Effector CD8-positive, alpha-beta T cell (primary cell): Measurements from ENCODE around the gene SPINK14.

ENCODE experiments used
- DNase-seq: peaks from one replicate; lab custom pipeline; 2025; lab: John Stamatoyannopoulos, UW
- total RNA-seq, 4 experiments: gene quantifications; one replicate each; lab custom pipeline; 2026; lab: John Stamatoyannopoulos, UW

SPINK14 gene, protein sequence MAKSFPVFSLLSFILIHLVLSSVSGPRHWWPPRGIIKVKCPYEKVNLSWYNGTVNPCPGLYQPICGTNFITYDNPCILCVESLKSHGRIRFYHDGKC
- 0 reads per million in 4 experiments for total RNA-seq

DNA sequence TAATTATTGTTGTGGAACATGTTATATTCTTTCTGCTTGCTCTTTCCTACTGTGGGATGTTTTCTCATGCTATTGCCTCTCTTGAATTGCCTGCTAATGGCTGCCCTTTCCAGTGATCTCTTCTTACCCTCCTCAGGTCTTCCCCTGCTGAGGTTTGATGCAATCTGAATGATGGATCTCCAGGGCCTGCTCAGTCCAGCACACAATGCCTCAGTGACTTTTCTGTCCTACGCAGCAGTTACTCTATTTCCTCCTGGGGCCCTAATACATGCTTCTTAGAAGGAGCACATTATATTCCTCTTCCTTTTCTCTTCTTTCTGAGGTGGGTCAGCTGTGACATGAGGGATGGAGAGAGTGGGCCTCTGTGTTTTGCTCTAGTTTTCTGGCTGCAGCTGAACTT is at the start of gene SPINK14:
Gene SPINK14 (plus strand): TSS at position 301 of the 400 bp plus-strand sequence. CDS start 1,187 bp downstream, outside the sequence.
- DNase-seq = no peak

GRCh38 chr5:148120317-148120716 is 48.0 kb upstream of the SPINK14 start:
- no peak for DNase-seq

GRCh38 chr5:148125641-148126040 is 42.7 kb upstream of the SPINK14 start:
- no peak for DNase-seq

GRCh38 chr5:148135091-148136048 is 33.0 kb upstream of the SPINK14 start:
- no peak for DNase-seq

DNA sequence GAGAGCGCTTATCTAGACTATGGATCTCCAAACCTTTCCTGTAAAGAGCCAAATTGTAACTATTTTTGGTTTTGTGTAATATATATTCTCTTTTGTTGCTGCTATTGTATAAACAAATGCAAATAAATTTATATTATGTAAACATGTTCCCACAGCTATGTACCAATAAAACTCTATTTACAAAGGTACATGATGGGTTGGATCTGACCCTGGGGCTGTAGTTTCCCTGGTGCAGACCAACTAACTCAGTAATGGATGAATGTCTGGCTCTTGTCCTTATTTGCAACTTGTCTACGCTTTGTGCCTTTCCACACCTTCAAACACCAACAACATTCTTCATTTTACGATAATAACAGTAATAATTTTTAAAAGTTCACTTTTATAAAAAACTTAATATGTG is 27.5 kb upstream of the SPINK14 start:
- DNase-seq = no peak

DNA sequence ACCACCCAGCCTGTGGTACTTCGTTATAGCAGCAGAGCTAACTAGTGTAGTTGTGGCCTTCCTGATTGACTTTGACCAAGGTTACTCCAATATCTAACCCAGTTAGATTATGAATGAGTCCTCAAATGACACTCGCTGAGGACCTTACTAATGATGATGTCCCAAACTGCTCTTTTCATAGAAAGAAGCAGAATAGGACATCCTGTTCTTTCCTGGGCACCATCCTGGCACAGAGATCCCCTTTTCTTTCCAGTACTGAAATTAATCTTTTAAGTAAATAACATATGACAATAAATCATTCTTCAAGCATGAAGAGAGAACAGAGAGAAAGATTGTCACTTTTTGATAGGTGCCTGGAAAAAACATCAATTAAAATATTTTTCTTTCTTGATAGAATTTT is 26.7 kb upstream of the SPINK14 start:
- DNase-seq = no peak

DNA sequence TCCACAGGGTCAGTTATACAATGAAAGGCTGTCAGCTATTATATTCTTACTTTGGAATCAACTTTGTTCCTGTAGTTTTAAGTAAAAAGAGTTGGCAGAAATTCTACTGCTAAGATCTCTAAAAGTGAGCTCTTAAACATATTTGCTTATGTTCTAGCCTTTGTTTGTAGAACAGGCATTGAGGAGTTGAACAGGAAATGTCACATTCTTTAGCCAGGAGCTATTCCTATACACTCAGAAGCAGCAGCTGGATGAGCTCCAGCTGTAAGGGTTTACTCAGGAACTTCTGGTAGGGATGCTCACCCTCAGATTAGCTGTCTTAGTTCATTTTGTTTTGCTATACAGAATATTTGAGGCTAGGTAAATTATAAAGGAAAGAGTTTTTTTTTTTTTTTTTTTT is 22.4 kb upstream of the SPINK14 start:
- no peak for DNase-seq

DNA sequence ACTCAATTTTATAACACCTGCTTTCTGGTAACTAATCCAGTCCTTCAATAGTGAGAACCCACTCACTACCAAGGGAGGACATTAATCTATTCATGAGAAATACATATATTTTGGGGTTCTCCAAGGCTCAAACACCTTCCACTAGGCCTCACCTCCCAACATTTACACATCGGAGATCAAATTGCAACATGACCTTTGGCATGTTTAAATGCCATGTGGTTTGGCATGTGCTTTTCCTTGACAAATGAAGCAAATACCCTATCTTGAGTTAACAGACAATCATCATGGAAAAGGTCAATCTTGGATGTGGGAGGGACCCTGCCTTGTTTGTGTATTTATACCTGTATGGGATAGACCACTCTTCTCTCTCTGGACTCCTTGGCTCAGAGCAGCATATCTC is 21.9 kb upstream of the SPINK14 start:
- no peak for DNase-seq

- no peak for DNase-seq
Observed at GRCh38 chr5:148147415-148147814, 20.9 kb upstream of the SPINK14 start.

DNA sequence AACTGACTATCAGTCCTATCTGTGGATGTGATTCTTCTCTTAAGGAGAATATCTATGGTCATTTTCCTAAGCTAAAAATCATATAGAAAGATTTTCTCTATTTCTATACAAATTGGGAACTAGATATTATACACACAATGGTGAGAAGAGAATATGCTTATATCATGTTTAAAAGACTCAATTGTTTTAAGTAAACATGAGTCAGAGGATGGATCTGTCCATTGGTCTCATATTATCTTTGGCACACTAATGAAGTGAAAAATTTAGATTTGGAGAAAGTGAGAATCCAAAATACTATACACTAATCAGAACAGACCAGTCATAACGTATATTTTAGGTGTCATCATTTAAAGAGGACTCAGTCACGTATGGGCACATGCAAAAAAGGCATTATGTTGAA is 16.5 kb upstream of the SPINK14 start:
- no peak for DNase-seq

GRCh38 chr5:148152781-148153180 is 15.6 kb upstream of the SPINK14 start:
- DNase-seq = no peak

GRCh38 chr5:148156609-148157008 is 11.7 kb upstream of the SPINK14 start:
- DNase-seq = no peak

- DNase-seq = no peak
Observed at GRCh38 chr5:148162038-148162437, 6.3 kb upstream of the SPINK14 start.

DNA sequence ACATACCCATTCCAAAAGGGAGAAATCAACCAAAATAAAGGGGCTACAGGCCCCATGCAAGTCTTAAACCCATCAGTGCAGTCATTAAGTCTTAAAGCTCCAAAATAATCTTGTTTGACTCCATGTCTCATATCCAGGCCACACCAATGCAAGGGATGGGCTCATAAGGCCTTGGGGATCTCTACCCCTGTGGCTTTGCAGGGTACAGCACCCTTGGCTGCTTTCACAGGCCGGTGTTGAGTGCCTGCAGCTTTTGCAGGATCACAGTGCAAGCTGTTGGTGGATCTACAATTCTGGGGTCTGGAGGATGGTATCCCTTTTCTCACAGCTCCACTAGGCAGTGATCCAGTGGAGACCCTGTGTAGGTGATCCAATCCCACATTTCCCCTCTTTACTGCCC is 5.0 kb upstream of the SPINK14 start:
- DNase-seq = no peak

GRCh38 chr5:148166550-148167283 is 1.6 kb upstream of the SPINK14 start:
- DNase-seq = no peak

DNA sequence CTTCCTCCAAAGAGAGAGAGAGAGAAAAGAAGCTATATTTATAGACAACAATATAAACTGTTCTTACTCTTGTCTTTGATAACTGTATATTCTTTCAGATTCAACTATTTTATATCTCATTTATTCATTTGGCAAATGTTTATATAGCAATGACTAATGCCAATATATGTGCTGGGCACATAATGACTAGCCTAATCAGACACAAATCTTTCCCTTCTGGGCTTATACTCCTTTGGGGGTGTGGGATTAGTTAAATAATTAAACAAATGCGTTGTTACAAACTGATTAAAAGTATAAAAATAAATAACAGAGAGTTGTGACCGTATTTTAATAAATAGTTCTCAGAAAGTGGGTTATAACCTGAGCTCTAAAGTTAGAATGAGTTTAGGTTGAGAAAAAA is 4.0 kb downstream of the SPINK14 start:
- no peak for DNase-seq

- DNase-seq = no peak
Observed at GRCh38 chr5:148176480-148176879, 8.1 kb downstream of the SPINK14 start.

DNA sequence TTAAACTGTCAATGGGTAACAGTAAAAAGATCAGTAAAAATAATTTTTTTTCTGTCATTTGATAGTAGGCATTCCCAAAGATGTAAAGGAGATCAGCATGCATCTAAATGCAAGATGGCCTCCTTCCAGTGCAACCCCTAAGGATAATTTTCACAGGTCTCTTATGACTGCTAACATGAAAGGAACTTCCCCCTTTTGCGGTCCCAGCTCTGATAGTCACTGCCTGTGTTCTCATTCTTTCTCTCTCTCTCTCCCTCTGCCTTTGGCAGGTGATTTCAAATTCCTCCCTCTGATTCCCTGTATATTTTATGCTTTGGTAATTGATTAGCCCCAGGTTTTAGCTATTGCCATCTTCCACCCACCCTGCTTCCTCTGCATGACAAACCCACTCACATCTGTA is 8.9 kb downstream of the SPINK14 start:
- no peak for DNase-seq

DNA sequence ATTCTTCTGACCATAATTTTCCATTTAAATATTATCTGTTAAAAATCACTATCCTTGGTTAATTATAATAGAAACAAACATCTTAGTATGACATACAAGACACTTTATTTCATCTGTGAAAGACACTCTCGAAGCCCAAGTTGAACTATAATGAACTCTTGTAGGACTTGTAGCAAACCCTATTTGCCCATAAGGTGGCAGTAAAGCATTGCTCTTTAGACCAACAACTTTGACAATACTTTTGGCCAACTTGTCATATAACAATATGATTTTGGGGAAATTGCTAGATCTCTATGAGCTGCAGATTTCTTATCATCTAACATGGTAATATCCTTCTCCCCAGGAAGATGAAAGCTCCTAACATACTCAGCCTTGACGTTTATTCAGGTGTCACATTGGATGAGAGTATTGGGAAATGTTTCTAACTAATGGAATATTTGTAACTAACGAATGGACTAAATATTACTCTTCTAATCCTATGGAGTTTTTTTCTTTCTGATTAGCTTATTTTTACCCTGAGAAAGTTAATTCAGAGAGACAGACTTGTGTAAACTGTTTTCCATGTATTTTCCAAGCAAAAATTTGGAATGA is 11.0 kb downstream of the SPINK14 start:
- no peak for DNase-seq

- no peak for DNase-seq
Observed at GRCh38 chr5:148186248-148187003, 18.1 kb downstream of the SPINK14 start.

DNA sequence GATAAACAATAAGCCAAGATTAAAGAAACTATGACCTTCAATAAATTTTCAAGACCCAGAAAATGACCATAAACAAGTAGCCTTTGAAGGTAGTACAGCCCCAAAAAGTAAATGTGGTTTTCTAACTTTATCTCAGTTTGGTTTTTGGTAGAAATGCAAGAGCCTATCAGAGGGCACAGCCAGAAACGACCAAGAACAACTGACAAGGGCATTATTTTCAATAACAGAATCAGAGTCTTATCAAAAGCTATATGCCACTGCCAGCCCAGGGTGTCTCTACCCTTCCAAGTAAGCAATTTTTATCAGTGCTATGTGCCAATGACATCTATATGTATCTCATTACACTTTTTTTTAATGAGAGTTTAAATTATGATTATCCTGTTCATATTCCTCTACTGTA is 22.7 kb downstream of the SPINK14 start:
- DNase-seq = no peak

DNA sequence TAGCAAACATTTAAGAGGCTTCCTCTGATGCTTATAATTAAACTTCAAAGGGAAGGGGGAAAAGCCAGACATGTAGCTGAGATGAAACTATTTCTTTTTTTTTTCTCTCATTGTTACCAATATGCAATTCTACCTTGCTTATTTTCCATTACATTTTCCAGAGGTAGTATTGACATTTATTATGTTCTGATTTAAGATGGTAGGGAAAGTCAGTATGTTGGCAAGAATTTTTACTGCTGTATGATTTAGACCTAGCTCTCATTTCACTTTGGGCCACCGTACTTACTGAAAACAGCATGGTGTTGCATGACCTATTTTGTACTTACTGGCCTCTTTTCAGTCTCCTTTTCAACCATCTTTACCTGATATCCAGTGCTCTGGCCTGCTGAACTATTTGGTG is 24.9 kb downstream of the SPINK14 start:
- DNase-seq = no peak
